GOT3 (cell line): ENCODE data around the gene ACOT2.
A peak's percentile ranks its signal among the peaks of the same experiment; 100 is the strongest.
"Not testable (repeated sequence)": the region's sequence is repeated elsewhere in the genome, so short reads cannot be mapped to it uniquely, and the experiment has no call there.

Experiments used
- DNase-seq: peaks from one replicate; lab custom pipeline; 2025; ENCODE audit warnings: mixed read lengths; lab: John Stamatoyannopoulos, UW

The ACOT2 gene

GRCh38 chr14:73569185-73569958 lies at the start of gene ACOT2:
Gene ACOT2 (plus strand): TSS chr14:73569213. CDS start chr14:73569241, 28 bp downstream.
- peak; percentile 6 for DNase-seq

GRCh38 chr14:73521229-73521628 lies 47.8 kb upstream of the ACOT2 start:
- no peak for DNase-seq

GRCh38 chr14:73524493-73524892 lies 44.5 kb upstream of the ACOT2 start:
- DNase-seq, result no peak

- DNase-seq, result no peak
These were observed 42.7 kb upstream of the ACOT2 start for GRCh38 chr14:73526036-73526984.

- not testable (repeated sequence) for DNase-seq
These were observed 39.7 kb upstream of the ACOT2 start for GRCh38 chr14:73529356-73529755.

GRCh38 chr14:73531971-73532370 lies 37.0 kb upstream of the ACOT2 start:
- DNase-seq, result not testable (repeated sequence)

- not testable (repeated sequence) for DNase-seq
These were observed 31.6 kb upstream of the ACOT2 start for GRCh38 chr14:73537244-73538045.

GRCh38 chr14:73539017-73539416 lies 30.0 kb upstream of the ACOT2 start:
- DNase-seq, result not testable (repeated sequence)

GRCh38 chr14:73542961-73543360 lies 26.1 kb upstream of the ACOT2 start:
- DNase-seq, result not testable (repeated sequence)

GRCh38 chr14:73545353-73545752 lies 23.7 kb upstream of the ACOT2 start:
- not testable (repeated sequence) for DNase-seq

GRCh38 chr14:73549097-73549496 lies 19.9 kb upstream of the ACOT2 start:
- not testable (repeated sequence) for DNase-seq

GRCh38 chr14:73549889-73550524 lies 19.0 kb upstream of the ACOT2 start:
- DNase-seq, result not testable (repeated sequence)

- DNase-seq, result no peak
These were observed 15.2 kb upstream of the ACOT2 start for GRCh38 chr14:73553845-73554244.

- not testable (repeated sequence) for DNase-seq
These were observed 11.8 kb upstream of the ACOT2 start for GRCh38 chr14:73557201-73557600.

GRCh38 chr14:73558238-73558637 lies 10.8 kb upstream of the ACOT2 start:
- DNase-seq, result not testable (repeated sequence)

GRCh38 chr14:73562256-73562655 lies 6.8 kb upstream of the ACOT2 start:
- not testable (repeated sequence) for DNase-seq

GRCh38 chr14:73562696-73563095 lies 6.3 kb upstream of the ACOT2 start:
- DNase-seq, result not testable (repeated sequence)

GRCh38 chr14:73566431-73566830 lies 2.6 kb upstream of the ACOT2 start:
- not testable (repeated sequence) for DNase-seq

- not testable (repeated sequence) for DNase-seq
These were observed 2.1 kb upstream of the ACOT2 start for GRCh38 chr14:73566935-73567334.

- no peak for DNase-seq
These were observed 1.7 kb upstream of the ACOT2 start for GRCh38 chr14:73567358-73567757.
